OCI-LY7 (cell line): ENCODE measurements around the gene KCNMA1. TPM values are rescaled to one million over a fixed set of nuclear protein-coding genes. Genes with fewer than 3 reads are reported as not detected.

Source experiments
- BruUV-seq: library from RNA; stranded (reverse); fragments of 400-500 nt; replicated peaks from 2 replicates; lab custom pipeline; 2021; lab: Mats Ljungman, UMichigan
- CTCF ChIA-PET: fragments of 300-600 bp; sonication (Branson Sonifier 250); formaldehyde crosslinking; loops from one replicate; lab custom pipeline; 2022; ENCODE audit warnings: antibody characterized with exemption; ENCODE audit not compliant: unreplicated experiment; lab: Charles Lee
- POLR2A ChIA-PET: fragments of 300-600 bp; sonication (Branson Sonifier 250); formaldehyde crosslinking; loops from one replicate; lab custom pipeline; 2022; ENCODE audit warnings: antibody characterized with exemption; lab: Charles Lee
- DNase-seq: peaks from one replicate; pipeline ENCODE4 v3.0.0-alpha.2; 2015; ENCODE audit warnings: low spot score
- H2AFZ ChIP-seq: fragments of 200-600 bp; sonication (generic), shearing (Covaris generic); 2 replicates; pipeline ENCODE4 v1.6.1; 2014; ENCODE audit warnings: mild to moderate bottlenecking, antibody characterized with exemption, low read length, moderate library complexity
- H3K27ac ChIP-seq: fragments of 200-600 bp; sonication (generic); 2 replicates; pipeline ENCODE4 v1.5.1; 2014; ENCODE audit warnings: mixed run types, low read depth, mild to moderate bottlenecking, moderate library complexity, low read length, inconsistent platforms; ENCODE audit not compliant: poor library complexity, severe bottlenecking
- H3K36me3 ChIP-seq: fragments of 200-600 bp; sonication (generic); 2 replicates; pipeline ENCODE4 v1.6.1; 2014; ENCODE audit warnings: mild to moderate bottlenecking, antibody characterized with exemption, low read length, moderate library complexity, mixed read lengths; ENCODE audit not compliant: insufficient read depth
- H3K4me1 ChIP-seq: fragments of 200-600 bp; sonication (generic); 2 replicates; pipeline ENCODE4 v1.5.1; 2014; ENCODE audit warnings: mild to moderate bottlenecking, low read length; ENCODE audit not compliant: insufficient read depth, poor library complexity, severe bottlenecking
- H3K4me2 ChIP-seq: fragments of 200-600 bp; sonication (generic); 2 replicates; pipeline ENCODE4 v1.6.1; 2014; ENCODE audit warnings: mild to moderate bottlenecking, low read length
- H3K4me3 ChIP-seq: fragments of 200-600 bp; sonication (generic); 2 replicates; pipeline ENCODE4 v1.5.1; 2014; ENCODE audit warnings: mild to moderate bottlenecking, low read depth, low read length; ENCODE audit not compliant: poor library complexity, severe bottlenecking
- H3K79me2 ChIP-seq: fragments of 200-600 bp; sonication (generic); 2 replicates; pipeline ENCODE4 v1.6.1; 2016; ENCODE audit warnings: low read depth, mild to moderate bottlenecking, low read length, moderate library complexity, mixed read lengths; ENCODE audit not compliant: insufficient read depth
- H3K9me2 ChIP-seq: fragments of 200-600 bp; sonication (generic); 2 replicates; pipeline ENCODE4 v1.6.1; 2016; ENCODE audit warnings: mild to moderate bottlenecking, low read length, mixed read lengths; ENCODE audit not compliant: insufficient read depth
- H3K9me3 ChIP-seq: fragments of 200-600 bp; sonication (generic); 2 replicates; pipeline ENCODE4 v1.6.1; 2014; ENCODE audit warnings: mild to moderate bottlenecking, mixed run types, low read length, mixed read lengths
- H4K20me1 ChIP-seq: fragments of 200-600 bp; sonication (generic); 2 replicates; pipeline ENCODE4 v1.6.1; 2014; ENCODE audit warnings: mild to moderate bottlenecking, antibody characterized with exemption, low read length, moderate library complexity, mixed read lengths; ENCODE audit not compliant: insufficient read depth
- CTCF ChIP-seq: fragments of 200-600 bp; sonication (generic); conservative IDR thresholded peaks from 2 replicates; pipeline ENCODE4 v1.5.1; 2014; ENCODE audit warnings: mild to moderate bottlenecking, antibody characterized with exemption, low read length, moderate library complexity, mixed read lengths
- EZH2phosphoT487 ChIP-seq: fragments of 200-600 bp; sonication (generic); IDR thresholded peaks from 2 replicates; pipeline ENCODE4 v1.6.1; 2018; ENCODE audit warnings: low read depth, borderline replicate concordance, mild to moderate bottlenecking, mixed run types, antibody characterized with exemption, low read length, moderate library complexity, mixed read lengths
- intact Hi-C: fragments of 100-400 bp; cut with micrococcal nuclease; formaldehyde crosslinking; loops from one replicate; pipeline ENCODE4 v1.10.0; 2022; ENCODE audit not compliant: unreplicated experiment
- total RNA-seq, 2 experiments: library from RNA; depleted of rRNA in 1 of 2; stranded (reverse); fragments of >200 nt in 1 of 2; shearing (Covaris generic) in 1 of 2; gene quantifications; 2 replicates each; pipeline ENCODE4 v1.2.3, GENCODE V29; 2014 to 2022

KCNMA1 gene
- total RNA-seq, 2 experiments from 2014 or later, result not detected

GRCh38 chr10:76864922-76865321, 772.7 kb downstream of the KCNMA1 start:
- Histone ChIP-seq H3K4me3 (no peak overlapping the region), H3K79me2 (no peaks in the 10 kb centered on the region), H3K9me3 (no peaks in the 10 kb centered on the region), H3K27ac (no peak overlapping the region), H3K4me2 (no peak overlapping the region), H3K36me3 (no peaks in the 10 kb centered on the region), H3K4me1 (no peaks in the 10 kb centered on the region), H3K9me2 (no peaks in the 10 kb centered on the region), H2AFZ (no peak overlapping the region), H4K20me1 (no peaks in the 10 kb centered on the region)
- POLR2A ChIA-PET, result no interaction called here
- no TSS peak for BruUV-seq
- CTCF ChIA-PET, result no interaction called here
- intact Hi-C loops, result no loop called here
- no peak for DNase-seq
- no peak for TF ChIP-seq EZH2phosphoT487
- TF ChIP-seq CTCF, result no peak

- intact Hi-C loops, result no loop called here
- CTCF ChIA-PET, result no interaction called here
- Histone ChIP-seq H3K4me1 (no peaks in the 10 kb centered on the region), H3K9me3 (no peaks in the 10 kb centered on the region), H3K4me2 (no peak overlapping the region), H3K36me3 (no peaks in the 10 kb centered on the region), H3K9me2 (no peaks in the 10 kb centered on the region), H3K4me3 (no peak overlapping the region), H2AFZ (no peak overlapping the region), H4K20me1 (no peaks in the 10 kb centered on the region), H3K27ac (no peak overlapping the region), H3K79me2 (no peaks in the 10 kb centered on the region)
- POLR2A ChIA-PET, result no interaction called here
- TF ChIP-seq CTCF (no peak), EZH2phosphoT487 (no peak)
- BruUV-seq, result no TSS peak
- DNase-seq, result no peak
Observed at GRCh38 chr10:76858721-76859120, 778.9 kb downstream of the KCNMA1 start.

- H3K27ac ChIP-seq, result no peak overlapping the region
- DNase-seq, result no peak
- intact Hi-C loops, result no loop called here
- no peaks in the 10 kb centered on the region for H3K79me2 ChIP-seq
- H3K9me3 ChIP-seq, result no peaks in the 10 kb centered on the region
- CTCF ChIA-PET, result no interaction called here
- no TSS peak for BruUV-seq
- no peak overlapping the region for H2AFZ ChIP-seq
- TF ChIP-seq EZH2phosphoT487 (no peak), CTCF (no peak)
- POLR2A ChIA-PET, result no interaction called here
- no peaks in the 10 kb centered on the region for H3K36me3 ChIP-seq
- H3K4me3 ChIP-seq, result no peak overlapping the region
- H3K4me1 ChIP-seq, result no peaks in the 10 kb centered on the region
- no peaks in the 10 kb centered on the region for H3K9me2 ChIP-seq
- no peak overlapping the region for H3K4me2 ChIP-seq
- H4K20me1 ChIP-seq, result no peaks in the 10 kb centered on the region
Observed at GRCh38 chr10:76840802-76841201, 796.8 kb downstream of the KCNMA1 start.
